RWPE1 (cell line): Measurements from ENCODE around the gene PPA2.
"Not testable (repeated sequence)": the region's sequence is repeated elsewhere in the genome, so short reads cannot be mapped to it uniquely, and the experiment has no call there.

Experiments
- CTCF ChIA-PET: fragments of 350-600 bp; sonication (Branson Sonifier 250); formaldehyde crosslinking; extraction: SDS; loops from one replicate; lab custom pipeline; 2021; lab: Yijun Ruan, JAX
- POLR2A ChIA-PET: fragments of 400-600 bp; formaldehyde crosslinking; extraction: SDS; loops from one replicate; lab custom pipeline; 2020; ENCODE audit warnings: antibody characterized with exemption; ENCODE audit not compliant: low non-redundant PET; lab: Yijun Ruan, JAX
- DNase-seq: peaks from one replicate; pipeline ENCODE4 v3.0.0; 2012; ENCODE audit warnings: low spot score
- H3K27ac ChIP-seq: fragments of 450-650 bp; 2 replicates; pipeline ENCODE4 v1.5.1; 2017
- CTCF ChIP-seq: fragments of 450-650 bp; conservative IDR thresholded peaks from 2 replicates; pipeline ENCODE4 v1.5.1; 2017; ENCODE audit warnings: low read depth, mild to moderate bottlenecking

The PPA2 gene

GRCh38 chr4:105415281-105415744 is 58.5 kb downstream of the PPA2 start:
- no peak for TF ChIP-seq CTCF
- ChIA-PET POLR2A (no interaction called here), CTCF (no interaction called here)
- no peak overlapping the region for H3K27ac ChIP-seq
- DNase-seq: no peak

GRCh38 chr4:105414316-105414715 is 59.5 kb downstream of the PPA2 start:
- H3K27ac ChIP-seq: no peak overlapping the region; the same call in 1 of the 2 replicates
- no peak for DNase-seq
- CTCF ChIA-PET: no interaction called here
- no peak for TF ChIP-seq CTCF
- POLR2A ChIA-PET: no interaction called here

- DNase-seq, H3K27ac ChIP-seq, POLR2A ChIA-PET: not testable (repeated sequence)
- CTCF ChIA-PET: interaction anchor here (0.6 kb wide), 1 partner anchor 1320 kb away, joined by 3 read pairs; no protein-coding TSS in a partner anchor
Measured at GRCh38 chr4:105409135-105409534, 64.7 kb downstream of the PPA2 start.

GRCh38 chr4:105400901-105401677 is 72.8 kb downstream of the PPA2 start:
- ChIA-PET CTCF (interaction anchor here (0.6 kb wide), 1 partner anchor 62 kb away, joined by 3 read pairs; no protein-coding TSS in a partner anchor), POLR2A (no interaction called here)
- H3K27ac ChIP-seq: no peak overlapping the region
- no peak for DNase-seq
- TF ChIP-seq CTCF: no peak

- peak; percentile 47 for DNase-seq
- no peak overlapping the region for H3K27ac ChIP-seq
- ChIA-PET CTCF (no interaction called here), POLR2A (no interaction called here)
- no peak for TF ChIP-seq CTCF
Measured at GRCh38 chr4:105399532-105400161, 74.2 kb downstream of the PPA2 start.

GRCh38 chr4:105392858-105393257 is 81.0 kb downstream of the PPA2 start:
- no peak for DNase-seq
- H3K27ac ChIP-seq: no peak overlapping the region
- POLR2A ChIA-PET: no interaction called here
- no peak for TF ChIP-seq CTCF
- CTCF ChIA-PET: no interaction called here

GRCh38 chr4:105389167-105389566 is 84.7 kb downstream of the PPA2 start:
- no peak for DNase-seq
- ChIA-PET POLR2A (no interaction called here), CTCF (interaction anchor here (0.6 to 0.7 kb wide), 2 partner anchors 10 to 227 kb away, joined by 4 read pairs; no protein-coding TSS in a partner anchor)
- no peak for TF ChIP-seq CTCF
- H3K27ac ChIP-seq: no peak overlapping the region
